A549 (cell line): ENCODE results near the gene ADAMTSL3.

Experiments used
- BHLHE40 ChIP-seq: IDR thresholded peaks from 2 replicates; pipeline ENCODE4 v1.6.1; 2012; ENCODE audit warnings: low read depth, low read length, inconsistent platforms
- ESRRA ChIP-seq: fragments of 150-350 bp; IDR thresholded peaks from 2 replicates; pipeline ENCODE4 v1.6.1; 2014; ENCODE audit warnings: mild to moderate bottlenecking, low read length, borderline replicate concordance
- JUNB ChIP-seq: fragments of >200 bp; sonication (Bioruptor Twin); formaldehyde crosslinking; IDR thresholded peaks from 2 replicates; pipeline ENCODE4 v1.6.1; 2016
- KDM1A ChIP-seq: fragments of 200-600 bp; sonication (generic); IDR thresholded peaks from 2 replicates; pipeline ENCODE4 v1.6.1; 2016; ENCODE audit warnings: low read depth, mild to moderate bottlenecking
- PHF8 ChIP-seq: fragments of 200-600 bp; sonication (generic); IDR thresholded peaks from 2 replicates; pipeline ENCODE4 v1.6.1; 2016; ENCODE audit warnings: low read depth, mild to moderate bottlenecking, antibody characterized with exemption, moderate library complexity, borderline replicate concordance
- POLR2A ChIP-seq: IDR thresholded peaks from 2 replicates; pipeline ENCODE4 v1.6.1; 2012; ENCODE audit warnings: mild to moderate bottlenecking, low read length
- RNF2 ChIP-seq: fragments of 200-600 bp; sonication (generic); IDR thresholded peaks from 2 replicates; pipeline ENCODE4 v1.6.1; 2016; ENCODE audit warnings: low read depth, mild to moderate bottlenecking, antibody characterized with exemption, moderate library complexity, borderline replicate concordance
- SMC3 ChIP-seq: fragments of >200 bp; sonication (Bioruptor Twin); formaldehyde crosslinking; IDR thresholded peaks from 3 replicates; pipeline ENCODE4 v1.6.1; 2018; ENCODE audit warnings: inconsistent platforms
- ZC3H11A ChIP-seq: fragments of 450-650 bp; IDR thresholded peaks from 2 replicates; pipeline ENCODE4 v1.6.1; 2014; ENCODE audit warnings: antibody characterized with exemption, mild to moderate bottlenecking
- ZFP36 ChIP-seq: fragments of 450-650 bp; IDR thresholded peaks from 2 replicates; pipeline ENCODE4 v1.6.1; 2014; ENCODE audit warnings: borderline replicate concordance; ENCODE audit not compliant: partially characterized antibody
- TF ChIP-seq, protein P1 (sequence below): fragments of >200 bp; sonication (Bioruptor Twin); formaldehyde crosslinking; IDR thresholded peaks from 3 replicates; pipeline ENCODE4 v1.5.1; 2016
- TF ChIP-seq, protein P2 (sequence below): IDR thresholded peaks from 2 replicates; pipeline ENCODE4 v1.6.1; 2012

DNA sequence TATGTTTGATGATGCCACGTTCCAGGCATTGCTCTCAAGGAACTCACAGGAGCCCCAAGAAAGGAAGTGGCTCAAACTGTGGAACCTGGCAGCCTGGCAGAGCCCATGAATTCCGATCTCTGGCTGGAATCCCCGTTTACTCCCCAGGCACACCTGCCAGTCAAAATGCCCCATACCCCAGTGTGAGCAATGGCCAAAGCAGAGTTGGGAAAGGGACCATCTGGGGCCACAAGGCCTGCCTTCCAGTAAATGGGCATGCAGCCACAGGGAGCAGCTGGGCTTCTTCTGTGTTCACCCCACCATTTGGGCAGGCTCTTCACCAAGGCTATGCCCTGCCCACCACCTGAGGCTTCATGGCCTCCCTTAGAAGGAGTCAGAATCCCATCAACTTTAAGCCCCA is 324.7 kb downstream of the ADAMTSL3 start:
- TF ChIP-seq, protein P1, sequence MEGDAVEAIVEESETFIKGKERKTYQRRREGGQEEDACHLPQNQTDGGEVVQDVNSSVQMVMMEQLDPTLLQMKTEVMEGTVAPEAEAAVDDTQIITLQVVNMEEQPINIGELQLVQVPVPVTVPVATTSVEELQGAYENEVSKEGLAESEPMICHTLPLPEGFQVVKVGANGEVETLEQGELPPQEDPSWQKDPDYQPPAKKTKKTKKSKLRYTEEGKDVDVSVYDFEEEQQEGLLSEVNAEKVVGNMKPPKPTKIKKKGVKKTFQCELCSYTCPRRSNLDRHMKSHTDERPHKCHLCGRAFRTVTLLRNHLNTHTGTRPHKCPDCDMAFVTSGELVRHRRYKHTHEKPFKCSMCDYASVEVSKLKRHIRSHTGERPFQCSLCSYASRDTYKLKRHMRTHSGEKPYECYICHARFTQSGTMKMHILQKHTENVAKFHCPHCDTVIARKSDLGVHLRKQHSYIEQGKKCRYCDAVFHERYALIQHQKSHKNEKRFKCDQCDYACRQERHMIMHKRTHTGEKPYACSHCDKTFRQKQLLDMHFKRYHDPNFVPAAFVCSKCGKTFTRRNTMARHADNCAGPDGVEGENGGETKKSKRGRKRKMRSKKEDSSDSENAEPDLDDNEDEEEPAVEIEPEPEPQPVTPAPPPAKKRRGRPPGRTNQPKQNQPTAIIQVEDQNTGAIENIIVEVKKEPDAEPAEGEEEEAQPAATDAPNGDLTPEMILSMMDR = no peak
- TF ChIP-seq SMC3 = no peak
- no peak for TF ChIP-seq BHLHE40
- no peak for TF ChIP-seq ZFP36
- TF ChIP-seq ZC3H11A = no peak
- TF ChIP-seq POLR2A = no peak
- TF ChIP-seq RNF2 = no peak
- no peak for TF ChIP-seq JUNB
- TF ChIP-seq, protein P2, sequence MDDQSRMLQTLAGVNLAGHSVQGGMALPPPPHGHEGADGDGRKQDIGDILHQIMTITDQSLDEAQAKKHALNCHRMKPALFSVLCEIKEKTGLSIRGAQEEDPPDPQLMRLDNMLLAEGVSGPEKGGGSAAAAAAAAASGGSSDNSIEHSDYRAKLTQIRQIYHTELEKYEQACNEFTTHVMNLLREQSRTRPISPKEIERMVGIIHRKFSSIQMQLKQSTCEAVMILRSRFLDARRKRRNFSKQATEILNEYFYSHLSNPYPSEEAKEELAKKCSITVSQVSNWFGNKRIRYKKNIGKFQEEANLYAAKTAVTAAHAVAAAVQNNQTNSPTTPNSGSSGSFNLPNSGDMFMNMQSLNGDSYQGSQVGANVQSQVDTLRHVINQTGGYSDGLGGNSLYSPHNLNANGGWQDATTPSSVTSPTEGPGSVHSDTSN = no peak
- no peak for TF ChIP-seq ESRRA
- no peak for TF ChIP-seq KDM1A
- no peak for TF ChIP-seq PHF8
